RCC 7860 (cell line): Measurements from ENCODE around the gene CYFIP2.

Source experiments
- DNase-seq: peaks from one replicate; pipeline ENCODE4 v3.0.0-alpha.2; 2015; ENCODE audit warnings: low spot score
- FAIRE-seq: peaks from 2 replicates; lab custom pipeline; 2012; peaks lifted over from hg19 to GRCh38; lab: Jason Lieb, UNC

The CYFIP2 gene

DNA sequence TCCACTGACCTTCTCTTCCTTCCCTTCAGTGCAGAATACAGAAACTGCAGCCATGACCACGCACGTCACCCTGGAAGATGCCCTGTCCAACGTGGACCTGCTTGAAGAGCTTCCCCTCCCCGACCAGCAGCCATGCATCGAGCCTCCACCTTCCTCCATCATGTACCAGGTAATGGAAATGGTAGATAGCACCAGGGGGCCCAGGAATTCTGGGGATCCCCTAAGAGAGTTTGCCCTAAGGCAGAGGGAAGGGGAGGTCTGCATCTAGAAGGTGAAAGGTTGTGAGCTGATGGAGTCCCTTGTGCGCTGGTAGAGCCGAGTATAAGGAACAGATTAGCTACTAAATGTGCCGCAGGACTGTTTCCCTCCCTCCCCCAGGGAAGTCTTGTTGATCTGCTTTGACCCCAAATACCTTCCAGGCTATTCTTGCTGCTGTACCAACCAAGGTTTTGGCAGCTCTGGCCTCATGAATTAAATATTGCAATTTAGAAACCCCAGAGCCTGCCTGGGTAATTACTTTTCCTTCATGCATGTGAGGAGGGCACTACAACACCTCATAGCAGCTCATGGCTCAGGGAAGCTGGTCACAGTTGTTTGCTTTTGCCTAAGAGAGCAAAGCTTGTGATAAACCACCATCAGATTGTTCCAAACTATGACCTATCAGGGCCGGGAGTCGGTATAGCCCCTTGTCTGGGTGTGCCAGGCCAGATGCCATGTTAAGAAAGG, 19.6 kb downstream of the CYFIP2 start:
- FAIRE-seq (no peak), DNase-seq (no peak)

DNA sequence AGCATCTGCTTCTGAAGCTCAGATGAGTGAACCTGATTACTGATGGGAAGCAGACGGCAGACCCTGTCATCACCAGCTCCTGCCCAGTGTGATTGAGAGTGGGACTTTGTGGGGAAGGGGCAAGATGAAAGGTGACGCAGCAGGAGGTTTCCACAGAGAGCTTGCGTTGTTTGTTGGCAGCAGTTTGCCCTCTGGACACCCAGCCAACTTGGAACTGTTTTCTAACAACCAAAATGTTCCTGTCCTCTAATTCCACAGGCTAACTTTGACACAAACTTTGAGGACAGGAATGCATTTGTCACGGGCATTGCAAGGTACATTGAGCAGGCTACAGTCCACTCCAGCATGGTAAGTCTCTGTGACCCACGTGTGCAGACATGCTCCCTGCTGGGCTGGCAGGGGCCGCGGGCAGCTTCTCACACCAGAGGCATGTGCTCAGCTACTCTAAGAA, 20.9 kb downstream of the CYFIP2 start:
- DNase-seq (no peak), FAIRE-seq (no peak)

DNA sequence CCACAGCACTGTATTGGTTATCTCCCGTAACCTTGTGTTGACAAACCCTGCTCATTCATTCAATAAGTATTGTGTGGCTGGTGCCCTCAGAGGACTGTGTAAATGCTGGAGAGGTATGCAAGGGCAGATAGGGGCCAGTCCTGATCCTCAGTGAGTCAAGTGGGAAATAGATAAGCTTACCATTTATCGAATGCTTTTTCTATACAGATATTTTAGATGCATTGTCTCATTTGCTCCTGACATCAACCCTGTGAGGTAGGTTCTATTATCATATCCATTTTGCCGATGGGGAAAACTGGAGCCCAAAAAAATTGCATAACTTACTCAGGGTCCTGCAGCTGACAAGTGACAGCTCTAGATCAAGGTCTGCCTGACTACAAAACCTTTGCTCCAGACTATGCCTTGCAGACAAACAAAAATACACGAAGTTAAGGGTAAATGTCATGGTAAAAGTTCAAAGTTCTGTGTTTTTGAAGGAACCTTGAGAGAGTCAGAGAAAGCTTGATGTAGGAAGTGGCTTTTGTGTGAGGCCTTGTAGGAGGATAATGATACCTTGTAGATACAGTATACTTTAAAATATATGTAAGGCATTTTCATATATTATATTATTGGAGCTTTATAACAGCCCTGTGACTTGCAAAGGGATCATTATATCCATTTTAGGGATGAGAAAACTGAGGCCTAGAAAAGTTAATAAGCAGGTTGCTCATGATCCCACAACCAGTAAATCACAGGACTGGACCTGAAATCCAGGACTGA, 22.7 kb downstream of the CYFIP2 start:
- no peak for FAIRE-seq
- DNase-seq, result no peak

DNA sequence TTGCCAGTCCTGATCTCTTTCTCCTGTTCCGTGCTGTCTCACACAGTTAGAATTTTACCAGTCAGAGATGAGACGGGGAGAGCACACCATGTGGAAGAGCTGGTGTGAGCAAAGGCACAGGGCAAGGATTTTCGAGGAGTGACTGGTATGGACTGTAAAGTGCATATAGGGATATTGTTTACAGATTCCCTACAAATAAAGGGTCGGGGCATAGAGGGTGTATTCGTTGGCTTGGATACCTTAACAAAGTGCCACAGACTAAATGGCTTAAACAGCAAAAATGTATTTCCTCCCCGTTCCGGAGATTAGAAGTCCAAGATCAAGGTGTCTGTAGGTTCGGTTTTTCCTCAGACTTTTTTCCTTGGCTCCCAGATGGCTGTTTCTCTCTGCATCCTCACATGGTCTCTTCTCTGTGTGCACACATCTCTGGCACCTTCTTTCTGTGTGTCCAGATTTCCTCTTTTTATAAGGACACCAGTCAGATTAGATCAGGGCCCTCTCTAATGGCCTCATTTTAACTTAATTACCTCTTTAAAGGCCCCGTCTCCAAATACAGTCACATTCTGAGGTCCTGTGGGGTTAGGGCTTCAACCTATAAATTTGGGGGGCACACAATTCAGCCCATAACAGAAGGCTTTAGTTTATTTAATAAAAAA, 23.4 kb downstream of the CYFIP2 start:
- DNase-seq (no peak), FAIRE-seq (no peak)

DNA sequence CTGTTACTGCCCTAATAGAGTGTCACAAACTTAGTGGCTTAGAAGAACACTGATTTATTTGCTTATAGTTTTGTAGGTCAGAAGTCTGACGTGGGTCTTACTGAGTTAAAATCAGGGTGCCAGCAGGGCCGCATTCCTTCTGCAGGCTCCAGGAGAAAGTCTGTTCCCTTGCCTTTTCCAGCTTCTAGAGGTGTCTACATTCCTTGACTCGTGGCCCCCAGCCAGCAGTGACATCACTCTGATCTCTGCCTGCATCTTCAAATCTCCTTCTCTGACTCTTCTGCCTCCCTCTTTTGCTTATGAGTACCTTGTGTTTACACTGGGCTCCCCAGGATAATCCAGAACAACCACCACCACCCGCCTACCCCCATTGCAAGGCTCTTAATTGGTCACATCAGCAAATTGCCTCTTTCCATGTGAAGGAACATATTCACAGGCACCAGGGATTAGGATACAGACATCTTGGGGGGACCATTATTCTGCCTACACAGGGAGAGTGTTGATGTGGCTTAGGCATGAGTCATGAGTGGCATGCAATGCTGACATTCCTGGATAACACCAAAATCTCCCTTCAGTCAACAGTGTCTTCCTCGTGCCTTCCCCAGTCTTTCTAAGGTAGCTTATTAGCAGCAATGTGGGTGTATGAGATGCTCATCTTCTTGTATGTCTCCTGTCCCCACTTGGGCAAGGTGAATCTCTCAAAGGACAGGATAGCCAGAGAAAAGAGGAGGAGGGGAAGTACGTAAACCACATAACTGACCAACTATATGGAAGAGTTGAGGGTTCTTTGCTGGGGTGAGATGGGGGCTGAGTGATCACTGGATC, 24.4 kb downstream of the CYFIP2 start:
- FAIRE-seq (peak; percentile 74), DNase-seq (peak; percentile 84)

DNA sequence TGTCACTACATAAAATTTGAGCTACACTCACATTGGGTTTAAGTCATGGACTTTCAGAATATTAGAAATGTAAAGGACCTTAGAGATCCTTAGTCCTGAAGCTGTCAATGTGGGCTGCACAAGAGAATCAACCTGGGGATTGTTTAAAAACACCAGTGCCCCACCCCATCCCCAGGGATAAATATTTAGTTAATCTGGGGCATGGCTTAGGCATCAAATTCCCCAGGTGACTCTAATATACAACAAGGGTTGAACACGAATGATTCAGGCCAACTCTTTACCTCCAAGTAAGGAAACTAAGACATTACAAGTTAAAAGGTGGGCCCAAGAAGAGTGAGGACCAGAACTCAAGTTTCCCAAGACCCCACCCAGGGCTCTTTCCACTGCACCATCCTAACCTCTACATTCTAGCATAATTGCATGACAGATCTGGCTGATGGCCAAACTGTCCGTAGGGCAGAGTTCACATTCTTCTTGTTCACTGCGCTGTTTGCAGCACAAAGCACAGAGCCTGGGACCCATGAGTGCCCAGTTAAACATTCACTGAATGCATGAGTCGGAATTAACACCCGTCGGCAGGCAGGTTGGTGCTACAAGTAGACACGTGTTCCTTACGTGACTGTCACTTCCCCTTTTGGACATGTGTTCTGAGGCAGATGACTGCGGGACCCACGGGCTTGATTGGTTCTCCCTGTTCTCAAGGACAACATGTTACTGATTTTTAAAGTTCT, 25.2 kb downstream of the CYFIP2 start:
- peak; percentile 94 for DNase-seq
- FAIRE-seq, result peak; percentile 91

DNA sequence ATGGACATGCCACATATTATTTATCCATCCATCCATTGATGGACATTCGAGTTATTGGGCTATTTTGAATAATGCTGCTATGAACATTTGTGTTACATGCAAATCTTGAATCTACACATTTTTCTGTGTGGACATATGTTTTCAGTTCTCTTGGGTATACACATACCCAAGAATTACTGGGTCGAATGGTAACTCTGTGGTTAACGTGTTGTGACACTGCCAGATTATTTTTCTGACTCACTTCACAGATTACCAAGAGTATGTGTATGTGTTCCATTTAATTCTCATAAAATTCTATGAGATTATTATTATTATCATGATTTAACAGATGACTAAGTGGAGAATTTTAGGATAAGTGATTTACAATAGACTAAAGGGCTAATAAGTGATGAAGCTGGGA, 26.7 kb downstream of the CYFIP2 start:
- no peak for DNase-seq
- no peak for FAIRE-seq

DNA sequence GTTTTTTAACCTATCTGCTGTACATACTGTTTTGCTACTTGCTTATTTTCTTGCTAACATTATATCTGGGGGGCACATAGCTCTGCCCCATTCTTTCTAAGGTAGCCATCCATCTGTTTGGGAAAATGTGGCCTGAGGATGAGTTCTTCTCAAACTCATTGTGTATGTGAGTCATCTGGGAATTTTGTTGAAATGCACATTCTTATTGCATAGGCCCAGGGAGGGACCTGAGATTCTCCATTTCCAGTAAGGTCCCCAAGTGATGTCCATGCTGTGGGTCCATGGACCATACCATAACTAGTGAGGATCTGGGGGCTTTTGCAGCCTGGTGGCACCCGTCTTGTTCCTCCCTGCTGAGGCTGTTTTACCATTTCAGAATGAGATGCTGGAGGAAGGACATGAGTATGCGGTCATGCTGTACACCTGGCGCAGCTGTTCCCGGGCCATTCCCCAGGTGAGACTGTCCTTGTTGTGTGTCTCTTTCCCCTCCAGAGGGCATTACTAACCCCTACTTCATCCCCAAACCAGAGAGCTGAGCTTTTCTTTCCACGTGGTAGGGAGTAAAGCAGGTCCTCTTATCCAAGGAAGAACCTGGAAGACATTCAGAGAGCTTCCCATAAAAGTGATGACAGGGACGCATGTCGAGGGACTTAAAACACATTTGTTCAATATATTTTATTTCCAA, 28.6 kb downstream of the CYFIP2 start:
- no peak for FAIRE-seq
- no peak for DNase-seq

DNA sequence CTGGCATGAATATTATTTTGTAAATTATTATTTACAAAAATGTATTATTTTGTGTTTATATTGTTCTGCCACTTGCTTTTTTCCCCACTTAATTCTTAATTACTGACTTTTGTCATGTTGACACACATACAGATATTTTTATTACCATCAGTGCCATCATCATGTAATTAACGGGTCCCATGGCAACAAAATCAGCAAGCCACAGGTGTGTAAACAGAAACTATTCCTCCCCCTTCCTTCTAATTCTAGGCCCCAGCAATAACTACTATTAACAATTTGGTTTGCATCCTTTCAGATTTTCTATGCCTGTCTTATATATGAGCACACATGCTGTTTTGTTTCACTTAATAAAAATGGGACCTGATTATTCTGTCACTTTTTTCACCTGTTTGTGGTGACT, 29.3 kb downstream of the CYFIP2 start:
- FAIRE-seq (no peak), DNase-seq (no peak)

DNA sequence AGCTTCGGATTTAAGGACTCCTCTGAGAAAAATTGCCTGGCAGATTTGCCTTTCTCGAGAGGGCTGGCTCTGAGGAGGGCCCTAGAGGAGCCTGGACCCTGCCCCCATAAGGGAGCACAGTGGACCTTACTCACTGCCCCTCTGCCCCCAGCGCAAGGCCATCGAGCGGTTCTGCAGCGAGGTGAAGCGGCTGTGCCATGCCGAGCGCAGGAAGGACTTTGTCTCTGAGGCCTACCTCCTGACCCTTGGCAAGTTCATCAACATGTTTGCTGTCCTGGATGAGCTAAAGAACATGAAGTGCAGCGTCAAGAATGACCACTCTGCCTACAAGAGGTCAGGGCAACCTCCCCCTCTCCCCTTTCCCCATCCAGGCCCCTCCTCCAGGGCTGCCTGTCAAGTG, 34.6 kb downstream of the CYFIP2 start:
- DNase-seq, result no peak
- FAIRE-seq, result no peak

DNA sequence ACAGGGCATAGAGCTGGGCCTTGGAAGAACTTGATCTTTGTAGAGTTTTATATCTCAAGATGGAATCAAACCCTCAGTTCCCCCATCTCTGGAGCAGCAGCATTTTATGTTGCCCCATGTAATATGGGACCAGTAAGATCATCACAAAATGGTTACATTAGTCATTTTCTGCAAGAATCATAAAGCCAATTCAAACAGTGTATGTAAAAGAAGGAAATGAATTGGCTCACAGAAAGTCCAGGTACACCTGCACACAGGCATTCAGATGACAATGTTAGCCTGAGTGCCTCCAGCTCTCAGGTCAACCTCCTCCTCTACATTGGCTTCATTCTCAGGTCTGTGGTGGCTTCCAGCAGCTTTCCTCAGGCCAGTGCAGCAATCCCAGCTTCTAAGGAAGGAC, 35.1 kb downstream of the CYFIP2 start:
- FAIRE-seq (no peak), DNase-seq (no peak)

DNA sequence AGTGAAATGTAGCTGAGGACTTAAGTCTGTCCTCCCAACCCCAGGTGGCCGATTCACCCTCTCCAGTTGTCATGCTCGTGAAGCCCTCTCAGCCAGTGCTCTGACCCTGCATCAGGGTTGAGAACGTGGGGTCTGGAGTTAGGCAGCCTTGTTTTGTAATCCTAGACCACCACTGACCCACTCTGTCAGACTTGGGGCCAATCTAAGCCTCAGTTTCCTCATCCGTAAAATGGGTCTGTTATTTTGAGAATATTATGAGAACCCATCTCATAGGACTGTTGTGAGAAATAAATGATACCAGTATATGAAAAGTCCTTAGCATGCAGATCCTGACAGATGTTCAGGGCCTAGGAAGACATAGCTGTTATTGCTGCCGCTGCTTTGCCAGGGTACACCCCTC, 37.1 kb downstream of the CYFIP2 start:
- no peak for FAIRE-seq

DNA sequence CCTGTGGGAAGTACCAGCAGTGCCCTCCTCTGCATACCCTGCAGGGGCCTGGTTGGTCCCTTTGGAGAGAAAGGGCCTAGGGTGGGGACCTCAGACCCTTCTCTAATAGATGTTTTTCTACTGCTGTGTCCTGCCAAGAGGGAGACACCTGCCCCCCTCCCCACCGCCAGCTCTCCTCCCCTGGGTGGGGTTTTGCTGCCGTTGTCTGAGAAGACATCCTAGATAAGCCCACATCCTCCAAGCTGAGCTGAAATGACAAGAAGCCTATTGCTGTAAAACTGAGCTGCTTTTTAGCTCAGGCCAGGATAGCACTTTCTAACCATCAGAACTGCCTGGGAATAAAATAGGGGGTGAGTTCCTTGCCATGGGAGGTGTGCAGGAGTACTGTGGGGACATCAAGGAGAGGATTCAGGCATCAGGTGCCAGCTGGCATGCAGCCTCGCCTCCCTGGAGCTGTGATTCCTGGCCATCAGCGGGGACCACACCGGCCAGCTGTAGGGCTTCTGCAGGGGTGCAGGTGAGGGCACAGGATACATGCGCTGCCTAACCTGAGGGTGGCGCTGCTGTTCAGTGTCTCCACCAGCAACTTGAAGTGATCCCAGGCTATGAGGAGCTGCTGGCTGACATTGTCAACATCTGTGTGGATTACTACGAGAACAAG, 37.9 kb downstream of the CYFIP2 start:
- DNase-seq (no peak), FAIRE-seq (no peak)

More for the DNA sequence above, 37.1 kb downstream of the CYFIP2 start:
- DNase-seq, result no peak

DNA sequence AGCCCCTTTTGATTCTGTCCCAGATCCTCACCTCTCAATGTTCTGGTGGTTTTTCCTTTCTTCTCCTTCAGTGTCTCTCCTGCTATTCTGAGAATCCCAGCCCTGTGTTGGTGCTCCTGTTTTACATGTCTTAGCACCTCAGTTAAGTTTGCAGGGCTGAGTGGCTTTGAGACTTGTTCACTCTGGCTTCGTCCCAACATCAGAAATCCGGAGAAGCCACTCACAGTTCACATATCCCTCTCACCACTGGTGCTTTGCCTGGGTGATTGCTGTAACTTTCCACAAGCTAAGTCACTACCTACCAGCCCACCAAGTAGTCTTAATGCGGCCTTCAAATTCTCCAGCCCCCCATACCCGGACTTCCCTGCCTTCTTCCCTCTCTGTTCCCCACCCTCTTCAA, 40.2 kb downstream of the CYFIP2 start:
- DNase-seq (no peak), FAIRE-seq (no peak)

DNA sequence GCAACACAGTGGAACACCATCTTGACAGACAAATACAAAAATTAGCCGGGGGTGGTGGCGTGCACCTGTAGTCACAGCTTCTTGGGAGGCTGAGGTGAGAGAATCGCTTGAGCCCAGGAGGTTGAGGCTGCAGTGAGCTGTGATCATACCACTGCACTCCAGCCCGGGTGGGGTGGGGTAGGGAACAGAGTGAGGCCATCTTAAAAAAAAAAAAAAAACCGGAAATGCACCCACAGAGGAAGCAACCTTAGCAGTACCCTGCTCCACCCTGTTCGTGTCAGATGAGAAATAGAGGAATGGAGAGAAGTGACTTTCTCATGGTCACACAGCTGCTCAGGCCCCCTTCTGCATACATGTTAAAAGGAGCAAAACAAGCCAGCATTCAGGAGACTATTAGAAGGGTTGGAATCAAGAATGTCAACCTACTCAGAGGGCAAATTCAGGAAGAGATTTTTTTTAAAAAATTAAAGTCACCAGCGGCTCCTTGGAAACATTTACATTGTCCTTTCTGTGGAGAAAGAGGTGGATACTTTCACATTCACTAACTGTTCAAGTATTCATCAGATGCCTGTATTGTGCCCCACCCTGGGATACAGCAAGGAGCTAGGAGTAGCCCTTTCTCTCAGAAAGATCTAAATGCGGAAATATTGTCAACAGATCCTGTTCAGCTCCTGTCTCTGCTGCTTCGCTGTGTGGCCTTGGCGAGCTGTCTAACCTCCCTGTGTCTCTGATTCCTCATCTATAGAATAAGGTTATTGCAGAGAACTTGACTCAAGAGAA, 41.0 kb downstream of the CYFIP2 start:
- FAIRE-seq (no peak), DNase-seq (no peak)

DNA sequence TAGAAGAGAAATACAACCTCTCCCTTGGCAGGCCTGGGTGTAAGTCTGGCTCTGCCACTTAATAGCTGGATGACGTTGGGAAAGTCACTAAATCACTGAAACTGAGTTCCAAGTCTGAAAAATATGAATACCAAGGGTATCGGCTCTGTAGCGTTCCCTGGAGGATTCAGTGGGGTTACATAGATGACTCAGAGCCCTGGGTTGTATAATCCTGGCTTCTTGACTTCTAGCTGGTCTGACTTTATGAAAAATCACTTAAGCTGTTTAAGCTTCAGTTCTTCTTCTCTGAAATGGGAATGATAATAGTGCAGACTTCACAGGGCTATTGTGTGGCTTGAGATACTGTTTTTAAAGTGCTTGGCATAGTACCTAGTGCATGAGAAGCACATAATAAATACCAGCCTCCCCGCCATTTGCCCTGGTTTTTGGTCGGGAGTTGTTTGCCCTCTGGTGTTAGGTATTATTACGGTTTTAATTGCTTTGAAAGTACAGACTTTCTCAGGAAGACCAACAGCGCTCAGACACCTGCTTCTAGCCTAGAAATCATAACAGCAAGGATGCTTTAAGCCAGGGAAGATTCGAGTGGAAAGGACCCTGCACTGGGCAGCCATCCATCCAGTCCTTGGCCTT, 43.0 kb downstream of the CYFIP2 start:
- DNase-seq, result no peak

DNA sequence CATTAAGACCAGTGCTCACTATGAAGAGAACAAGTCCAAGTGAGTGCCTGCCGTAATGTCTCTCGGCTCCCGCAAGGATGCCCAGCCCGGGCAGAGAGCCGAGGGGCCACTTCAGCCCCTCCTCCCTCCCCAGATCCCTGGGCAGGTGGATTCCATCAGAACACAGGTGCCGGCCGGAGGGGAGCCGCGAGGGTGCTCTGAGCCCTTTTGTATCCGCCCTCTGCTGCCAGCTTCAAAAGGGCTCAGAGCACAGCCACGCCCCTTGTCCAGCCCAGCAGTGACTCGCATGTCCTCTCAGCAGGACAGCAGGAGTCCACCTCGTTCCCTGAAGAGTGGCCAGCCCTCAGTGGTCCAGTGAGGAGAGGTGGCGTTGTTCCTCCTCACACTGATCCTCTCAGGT, 43.9 kb downstream of the CYFIP2 start:
- DNase-seq, result no peak

More for the DNA sequence above, 43.0 kb downstream of the CYFIP2 start:
- no peak for FAIRE-seq

DNA sequence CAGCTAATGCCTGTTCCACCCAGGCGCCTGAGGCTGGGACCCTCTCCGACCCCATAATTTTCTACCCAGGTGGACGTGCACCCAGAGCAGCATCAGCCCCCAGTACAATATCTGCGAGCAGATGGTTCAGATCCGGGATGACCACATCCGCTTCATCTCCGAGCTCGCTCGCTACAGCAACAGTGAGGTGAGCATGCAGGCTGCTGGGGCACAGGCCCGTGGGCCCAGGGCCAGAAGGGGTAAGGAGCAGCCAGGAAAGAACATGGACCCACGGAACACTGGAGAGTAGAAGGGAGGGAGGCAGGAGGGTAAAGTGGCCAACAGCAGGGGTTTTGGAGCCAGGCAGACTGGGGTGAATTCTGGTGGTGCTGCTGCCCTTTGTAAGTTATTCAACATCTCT, 45.7 kb downstream of the CYFIP2 start:
- no peak for FAIRE-seq
- no peak for DNase-seq

More for the DNA sequence above, 43.9 kb downstream of the CYFIP2 start:
- FAIRE-seq, result no peak
